Measurements from ENCODE around the gene TNFAIP8. TPM values are rescaled to one million over a fixed set of nuclear protein-coding genes. Genes with fewer than 3 reads are reported as not detected.
A peak's percentile ranks its signal among the peaks of the same experiment; 100 is the strongest.

Gene TNFAIP8
- total RNA-seq, 5 donors from 2014 or later (not counting 1 experiment from before 2014, with no cell fraction given), result 128 to 145 (median 135) TPM

GRCh38 chr5:119339344-119339743, 16.5 kb upstream of the TNFAIP8 start:
- H3K27me3 Mint-ChIP-seq, result no peaks in the 10 kb centered on the region
- peaks cover 97 to 100% (median 98%) of the 10 kb centered on the region in 3 donors for H3K4me1 Mint-ChIP-seq
- H3K9me3 ChIP-seq, result no peaks in the 10 kb centered on the region
- POLR2A ChIA-PET, result interaction anchor here in 1 of 2 donors (0.6 to 1.5 kb wide), 4 partner anchors 9 to 259 kb away, joined by 3 to 18 read pairs (median 4); no protein-coding TSS in a partner anchor
- ATAC-seq (replicated peaks in 1 of 4), result no peak
- no peaks in the 10 kb centered on the region for H3K9me3 Mint-ChIP-seq
- H3K27ac ChIP-seq (ENCODE audit: low read length), result peak overlapping the region; percentile 91
- H3K36me3 ChIP-seq (ENCODE audit: control insufficient read depth in 2 of 2, extremely low read depth in 1 of 2, insufficient read depth in 1 of 2, low read length in 1 of 2), result peaks cover 0 to 4% of the 10 kb centered on the region in 2 donors
- H3K27me3 ChIP-seq (replicated peaks in 1 of 2; ENCODE audit: control insufficient read depth in 2 of 2, extremely low read depth in 1 of 2, insufficient read depth in 2 of 2, low read length in 1 of 2), result no peaks in the 10 kb centered on the region
- peak overlapping the region in 1 of 2 donors; percentile 23 for H3K4me3 ChIP-seq (ENCODE audit: control insufficient read depth in 1 of 2, extremely low read depth in 1 of 2, low read length in 1 of 2)
- peak overlapping the region; percentile 95 to 98 for H3K27ac Mint-ChIP-seq
- peak overlapping the region; percentile 29 to 89 (median 77) for H3K4me3 Mint-ChIP-seq
- WGBS (ENCODE audit: insufficient coverage), result 43% methylated on average over 1 of the region's 2 CpGs
- DNase-seq, result no peak
- H3K4me1 ChIP-seq (ENCODE audit: control insufficient read depth in 1 of 2, extremely low read depth in 1 of 2, insufficient read depth in 2 of 2, low read length in 2 of 2), result peaks cover 92 to 93% of the 10 kb centered on the region in 2 experiments
- CTCF ChIA-PET, result interaction anchor here (0.6 to 3.0 kb wide), 10 partner anchors 9 to 70 kb away, joined by 3 to 16 read pairs (median 4); no protein-coding TSS in a partner anchor
- peaks cover 9% of the 10 kb centered on the region for H3K36me3 Mint-ChIP-seq

- CTCF ChIA-PET, result interaction anchor here (1.0 to 3.4 kb wide), 14 partner anchors 13 to 270 kb away, joined by 3 to 36 read pairs (median 4); no protein-coding TSS in a partner anchor
- Histone ChIP-seq H3K36me3 (ENCODE audit: control insufficient read depth in 2 of 2, extremely low read depth in 1 of 2, insufficient read depth in 1 of 2, low read length in 1 of 2) (peaks cover 0 to 4% of the 10 kb centered on the region in 2 donors), H3K4me1 (ENCODE audit: control insufficient read depth in 1 of 2, extremely low read depth in 1 of 2, insufficient read depth in 2 of 2, low read length in 2 of 2) (peaks cover 91 to 97% of the 10 kb centered on the region in 2 experiments), H3K27ac (ENCODE audit: low read length) (peak overlapping the region; percentile 91), H3K9me3 (no peaks in the 10 kb centered on the region), H3K4me3 (ENCODE audit: control insufficient read depth in 1 of 2, extremely low read depth in 1 of 2, low read length in 1 of 2) (peak overlapping the region; percentile 37 to 53), H3K27me3 (replicated peaks in 1 of 2; ENCODE audit: control insufficient read depth in 2 of 2, extremely low read depth in 1 of 2, insufficient read depth in 2 of 2, low read length in 1 of 2) (no peaks in the 10 kb centered on the region)
- Mint-ChIP-seq H3K4me3 (peak overlapping the region; percentile 71 to 89 (median 77)), H3K27ac (peak overlapping the region; percentile 95 to 98), H3K36me3 (peaks cover 9% of the 10 kb centered on the region), H3K4me1 (peaks cover 93 to 97% (median 96%) of the 10 kb centered on the region in 3 donors), H3K9me3 (no peaks in the 10 kb centered on the region), H3K27me3 (no peaks in the 10 kb centered on the region)
- peak in 1 of 35 experiments; percentile 53 for DNase-seq
- no peak for ATAC-seq (replicated peaks in 1 of 4)
- no CpG with 5 or more reads among the region's 4 CpGs for WGBS (ENCODE audit: insufficient coverage)
- POLR2A ChIA-PET, result interaction anchor here in 1 of 2 donors (0.6 to 1.5 kb wide), 2 partner anchors 17 to 18 kb away, joined by 5 to 18 read pairs; no protein-coding TSS in a partner anchor
Observed at GRCh38 chr5:119339965-119340364, 15.9 kb upstream of the TNFAIP8 start.

GRCh38 chr5:119340597-119341218, 15.1 kb upstream of the TNFAIP8 start:
- peaks cover 9% of the 10 kb centered on the region for H3K36me3 Mint-ChIP-seq
- H3K36me3 ChIP-seq (ENCODE audit: control insufficient read depth in 2 of 2, extremely low read depth in 1 of 2, insufficient read depth in 1 of 2, low read length in 1 of 2), result peaks cover 0 to 4% of the 10 kb centered on the region in 2 donors
- H3K4me1 ChIP-seq (ENCODE audit: control insufficient read depth in 1 of 2, extremely low read depth in 1 of 2, insufficient read depth in 2 of 2, low read length in 2 of 2), result peaks cover 90 to 97% of the 10 kb centered on the region in 2 experiments
- DNase-seq (peak in 32 of 35 experiments; percentile 38 to 75 (median 55)), ATAC-seq (replicated peaks in 1 of 4) (peak; percentile 61 to 66 (median 64))
- peaks cover 94 to 96% (median 96%) of the 10 kb centered on the region in 3 donors for H3K4me1 Mint-ChIP-seq
- no peaks in the 10 kb centered on the region for H3K9me3 Mint-ChIP-seq
- H3K27me3 ChIP-seq (replicated peaks in 1 of 2; ENCODE audit: control insufficient read depth in 2 of 2, extremely low read depth in 1 of 2, insufficient read depth in 2 of 2, low read length in 1 of 2), result no peaks in the 10 kb centered on the region
- peak overlapping the region; percentile 37 to 53 for H3K4me3 ChIP-seq (ENCODE audit: control insufficient read depth in 1 of 2, extremely low read depth in 1 of 2, low read length in 1 of 2)
- no peaks in the 10 kb centered on the region for H3K9me3 ChIP-seq
- peak overlapping the region; percentile 91 for H3K27ac ChIP-seq (ENCODE audit: low read length)
- ChIA-PET CTCF (interaction anchor here (0.9 to 3.4 kb wide), 19 partner anchors 11 to 271 kb away, joined by 3 to 36 read pairs (median 4); partner anchors contain the start of gene TNFAIP8 (in 1 of the 2)), POLR2A (interaction anchor here (0.6 to 1.5 kb wide), 14 partner anchors 10 to 258 kb away, joined by 3 to 18 read pairs (median 4); no protein-coding TSS in a partner anchor)
- peak overlapping the region; percentile 71 to 89 (median 77) for H3K4me3 Mint-ChIP-seq
- peak overlapping the region; percentile 95 to 98 for H3K27ac Mint-ChIP-seq
- WGBS (ENCODE audit: insufficient coverage), result 11% methylated on average over 7 of the region's 11 CpGs
- no peaks in the 10 kb centered on the region for H3K27me3 Mint-ChIP-seq

GRCh38 chr5:119341452-119342349, 14.1 kb upstream of the TNFAIP8 start:
- H3K27ac Mint-ChIP-seq, result peak overlapping the region; percentile 95 to 98
- H3K27ac ChIP-seq (ENCODE audit: low read length), result peak overlapping the region; percentile 91
- H3K4me3 ChIP-seq (ENCODE audit: control insufficient read depth in 1 of 2, extremely low read depth in 1 of 2, low read length in 1 of 2), result peak overlapping the region in 1 of 2 donors; percentile 37
- H3K9me3 ChIP-seq, result no peaks in the 10 kb centered on the region
- peaks cover 94 to 96% (median 96%) of the 10 kb centered on the region in 3 donors for H3K4me1 Mint-ChIP-seq
- H3K4me1 ChIP-seq (ENCODE audit: control insufficient read depth in 1 of 2, extremely low read depth in 1 of 2, insufficient read depth in 2 of 2, low read length in 2 of 2), result peaks cover 88 to 97% of the 10 kb centered on the region in 2 experiments
- H3K27me3 Mint-ChIP-seq, result no peaks in the 10 kb centered on the region
- no peaks in the 10 kb centered on the region for H3K9me3 Mint-ChIP-seq
- peaks cover 0 to 9% of the 10 kb centered on the region in 2 donors for H3K36me3 ChIP-seq (ENCODE audit: control insufficient read depth in 2 of 2, extremely low read depth in 1 of 2, insufficient read depth in 1 of 2, low read length in 1 of 2)
- no CpG with 5 or more reads among the region's 6 CpGs for WGBS (ENCODE audit: insufficient coverage)
- DNase-seq (no peak), ATAC-seq (replicated peaks in 1 of 4) (peak; percentile 13 to 26 (median 18))
- POLR2A ChIA-PET, result interaction anchor here (0.8 to 1.2 kb wide), 4 partner anchors 12 to 259 kb away, joined by 3 to 7 read pairs (median 4); no protein-coding TSS in a partner anchor
- CTCF ChIA-PET, result interaction anchor here (0.6 to 3.4 kb wide), 18 partner anchors 11 to 271 kb away, joined by 3 to 36 read pairs (median 4); partner anchors contain the start of gene TNFAIP8 (in 1 of the 2)
- no peaks in the 10 kb centered on the region for H3K27me3 ChIP-seq (replicated peaks in 1 of 2; ENCODE audit: control insufficient read depth in 2 of 2, extremely low read depth in 1 of 2, insufficient read depth in 2 of 2, low read length in 1 of 2)
- peaks cover 15% of the 10 kb centered on the region for H3K36me3 Mint-ChIP-seq
- H3K4me3 Mint-ChIP-seq, result peak overlapping the region; percentile 71 to 89 (median 77)

- no peaks in the 10 kb centered on the region for H3K9me3 Mint-ChIP-seq
- DNase-seq (no peak), ATAC-seq (replicated peaks in 1 of 4) (no peak)
- H3K9me3 ChIP-seq, result no peaks in the 10 kb centered on the region
- WGBS (ENCODE audit: insufficient coverage), result no CpG with 5 or more reads among the region's 1 CpG
- H3K27ac ChIP-seq (ENCODE audit: low read length), result peak overlapping the region; percentile 91
- H3K4me1 Mint-ChIP-seq, result peaks cover 94 to 96% (median 96%) of the 10 kb centered on the region in 3 donors
- peaks cover 0 to 13% of the 10 kb centered on the region in 2 donors for H3K36me3 ChIP-seq (ENCODE audit: control insufficient read depth in 2 of 2, extremely low read depth in 1 of 2, insufficient read depth in 1 of 2, low read length in 1 of 2)
- no peak overlapping the region for H3K4me3 ChIP-seq (ENCODE audit: control insufficient read depth in 1 of 2, extremely low read depth in 1 of 2, low read length in 1 of 2)
- H3K27me3 ChIP-seq (replicated peaks in 1 of 2; ENCODE audit: control insufficient read depth in 2 of 2, extremely low read depth in 1 of 2, insufficient read depth in 2 of 2, low read length in 1 of 2), result no peaks in the 10 kb centered on the region
- H3K36me3 Mint-ChIP-seq, result peaks cover 17% of the 10 kb centered on the region
- H3K4me3 Mint-ChIP-seq, result peak overlapping the region; percentile 71 to 89 (median 77)
- no peaks in the 10 kb centered on the region for H3K27me3 Mint-ChIP-seq
- peaks cover 81 to 95% of the 10 kb centered on the region in 2 experiments for H3K4me1 ChIP-seq (ENCODE audit: control insufficient read depth in 1 of 2, extremely low read depth in 1 of 2, insufficient read depth in 2 of 2, low read length in 2 of 2)
- CTCF ChIA-PET, result interaction anchor here in 1 of 2 donors (0.6 to 3.4 kb wide), 5 partner anchors 11 to 42 kb away, joined by 3 to 36 read pairs (median 4); partner anchors contain the start of gene TNFAIP8
- POLR2A ChIA-PET, result interaction anchor here in 1 of 2 donors (0.8 kb wide), 1 partner anchor 52 kb away, joined by 3 read pairs; no protein-coding TSS in a partner anchor
- peak overlapping the region; percentile 95 to 98 for H3K27ac Mint-ChIP-seq
Observed at GRCh38 chr5:119342406-119342805, 13.4 kb upstream of the TNFAIP8 start.
